B cell (primary cell): Measurements from ENCODE around the gene DNAJC6.

Experiments used
- EZH2 ChIP-seq: IDR thresholded peaks from 2 replicates; pipeline ENCODE4 v1.6.1; 2012; ENCODE audit warnings: borderline replicate concordance, low read depth, mild to moderate bottlenecking, moderate library complexity, low read length; ENCODE audit not compliant: insufficient read depth, poor library complexity, severe bottlenecking
- TF ChIP-seq, protein P1 (sequence below): fragments of 200-600 bp; IDR thresholded peaks from one replicate; pipeline ENCODE4 v1.8.0; 2022; ENCODE audit warnings: antibody characterized with exemption, mild to moderate bottlenecking

GRCh38 chr1:65441464-65441863 is 132.1 kb downstream of the DNAJC6 start:
- TF ChIP-seq, protein P1, sequence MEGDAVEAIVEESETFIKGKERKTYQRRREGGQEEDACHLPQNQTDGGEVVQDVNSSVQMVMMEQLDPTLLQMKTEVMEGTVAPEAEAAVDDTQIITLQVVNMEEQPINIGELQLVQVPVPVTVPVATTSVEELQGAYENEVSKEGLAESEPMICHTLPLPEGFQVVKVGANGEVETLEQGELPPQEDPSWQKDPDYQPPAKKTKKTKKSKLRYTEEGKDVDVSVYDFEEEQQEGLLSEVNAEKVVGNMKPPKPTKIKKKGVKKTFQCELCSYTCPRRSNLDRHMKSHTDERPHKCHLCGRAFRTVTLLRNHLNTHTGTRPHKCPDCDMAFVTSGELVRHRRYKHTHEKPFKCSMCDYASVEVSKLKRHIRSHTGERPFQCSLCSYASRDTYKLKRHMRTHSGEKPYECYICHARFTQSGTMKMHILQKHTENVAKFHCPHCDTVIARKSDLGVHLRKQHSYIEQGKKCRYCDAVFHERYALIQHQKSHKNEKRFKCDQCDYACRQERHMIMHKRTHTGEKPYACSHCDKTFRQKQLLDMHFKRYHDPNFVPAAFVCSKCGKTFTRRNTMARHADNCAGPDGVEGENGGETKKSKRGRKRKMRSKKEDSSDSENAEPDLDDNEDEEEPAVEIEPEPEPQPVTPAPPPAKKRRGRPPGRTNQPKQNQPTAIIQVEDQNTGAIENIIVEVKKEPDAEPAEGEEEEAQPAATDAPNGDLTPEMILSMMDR, result no peak
- no peak for TF ChIP-seq EZH2
